Left lung (tissue), 10 donors: ENCODE results near the gene GALNT2. TPM values are rescaled to one million over a fixed set of nuclear protein-coding genes. Genes with fewer than 3 reads are reported as not detected.

Experiments used
- ATAC-seq: fragments of 200-7000 bp; cut with Tn5 transposase; one replicate; pipeline ENCODE4 v1.9.1; 2020; ENCODE audit warnings: moderate library complexity
- DNase-seq, 4 donors: peaks; one replicate each; pipeline ENCODE4 v3.0.0-alpha.2; 2013 to 2020
- H3K27ac ChIP-seq, 2 donors: fragments of 200-600 bp; sonication (generic) in 1 of 2; one replicate each; pipeline versions ENCODE4 v1.5.0 to v1.8.0; 2020 to 2021
- H3K27me3 ChIP-seq, 2 donors: fragments of 200-600 bp; sonication (generic) in 1 of 2; one replicate each; pipeline versions ENCODE4 v1.5.0 to v1.8.0; 2020 to 2021
- H3K36me3 ChIP-seq, 2 donors: fragments of 200-600 bp; sonication (generic) in 1 of 2; one replicate each; pipeline versions ENCODE4 v1.5.0 to v1.8.0; 2020 to 2021
- H3K4me1 ChIP-seq, 2 donors: fragments of 200-600 bp; one replicate each; pipeline ENCODE4 v1.8.0; 2021
- H3K4me3 ChIP-seq, 2 donors: fragments of 200-600 bp; sonication (generic) in 1 of 2; one replicate each; pipeline versions ENCODE4 v1.5.0 to v1.8.0; 2020 to 2021; ENCODE audit warnings: mild to moderate bottlenecking in 1 of 2
- H3K9me3 ChIP-seq, 2 donors: fragments of 200-600 bp; sonication (generic) in 1 of 2; one replicate each; pipeline versions ENCODE4 v1.5.0 to v1.8.0; 2020 to 2021
- intact Hi-C, 2 donors: fragments of 100-400 bp; cut with DNase I; formaldehyde crosslinking; loops; one replicate each; pipeline versions ENCODE4 v1.11.2 to v1.14.2; 2022
- polyA plus RNA-seq, 6 donors: library from polyadenylated mRNA; unstranded; fragments of 120-200 nt; gene quantifications; one replicate each; pipeline ENCODE4 v1.2.1, GENCODE V29; 2013; ENCODE audit not compliant: insufficient read length in 6 of 6
- total RNA-seq, 2 donors: library from RNA; stranded (reverse); fragmentation: NEBNext Ultra II Directional; extraction: Animal tissue kit (Norgen Biotek cat#: 25700); gene quantifications; one replicate each; pipeline ENCODE4 v1.2.1, GENCODE V29; 2021
- TF ChIP-seq, protein P1 (sequence below), 2 donors: fragments of 200-600 bp; sonication (generic) in 1 of 2; IDR thresholded peaks; one replicate each; pipeline versions ENCODE4 v1.5.0 to v1.8.0; 2021; ENCODE audit warnings: antibody characterized with exemption in 2 of 2
- donor health status: DM: no; HTN: yes; CAD: no.
- donor health status: DM: no; HTN: no; CAD: no.

Gene GALNT2
- total and polyA plus RNA-seq, 8 donors: 27.6 to 114 (median 40.0) TPM

DNA sequence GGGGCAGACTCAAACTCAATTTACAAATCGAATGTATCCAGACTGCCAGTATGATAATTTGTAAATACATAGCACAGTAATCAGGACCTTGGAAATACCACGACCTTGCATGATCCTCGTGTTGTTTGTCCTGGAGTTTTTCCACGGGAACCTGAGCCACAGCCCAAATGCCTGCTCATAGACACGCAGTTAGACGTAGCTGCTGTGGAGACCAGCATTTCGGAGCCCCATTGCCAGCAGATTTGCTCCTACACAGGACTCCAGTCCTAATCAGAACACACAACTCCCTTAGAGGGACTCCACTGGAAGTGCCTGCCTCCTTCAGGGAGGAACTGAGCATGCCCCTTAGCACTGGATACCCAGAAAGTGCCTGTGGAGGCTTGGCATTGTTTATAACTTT is 163.2 kb downstream of the GALNT2 start:
- no peak overlapping the region for H3K4me3 ChIP-seq
- H3K4me1 ChIP-seq: peaks cover 5 to 24% of the 10 kb centered on the region in 2 donors
- intact Hi-C loops: no loop called here
- no peak for DNase-seq
- H3K36me3 ChIP-seq: peaks cover 0 to 2% of the 10 kb centered on the region in 2 donors
- no peaks in the 10 kb centered on the region for H3K27me3 ChIP-seq
- H3K9me3 ChIP-seq: no peaks in the 10 kb centered on the region
- TF ChIP-seq, protein P1, sequence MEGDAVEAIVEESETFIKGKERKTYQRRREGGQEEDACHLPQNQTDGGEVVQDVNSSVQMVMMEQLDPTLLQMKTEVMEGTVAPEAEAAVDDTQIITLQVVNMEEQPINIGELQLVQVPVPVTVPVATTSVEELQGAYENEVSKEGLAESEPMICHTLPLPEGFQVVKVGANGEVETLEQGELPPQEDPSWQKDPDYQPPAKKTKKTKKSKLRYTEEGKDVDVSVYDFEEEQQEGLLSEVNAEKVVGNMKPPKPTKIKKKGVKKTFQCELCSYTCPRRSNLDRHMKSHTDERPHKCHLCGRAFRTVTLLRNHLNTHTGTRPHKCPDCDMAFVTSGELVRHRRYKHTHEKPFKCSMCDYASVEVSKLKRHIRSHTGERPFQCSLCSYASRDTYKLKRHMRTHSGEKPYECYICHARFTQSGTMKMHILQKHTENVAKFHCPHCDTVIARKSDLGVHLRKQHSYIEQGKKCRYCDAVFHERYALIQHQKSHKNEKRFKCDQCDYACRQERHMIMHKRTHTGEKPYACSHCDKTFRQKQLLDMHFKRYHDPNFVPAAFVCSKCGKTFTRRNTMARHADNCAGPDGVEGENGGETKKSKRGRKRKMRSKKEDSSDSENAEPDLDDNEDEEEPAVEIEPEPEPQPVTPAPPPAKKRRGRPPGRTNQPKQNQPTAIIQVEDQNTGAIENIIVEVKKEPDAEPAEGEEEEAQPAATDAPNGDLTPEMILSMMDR (IDR thresholded peaks at IDR 0.05): no peak
- no peak for ATAC-seq
- no peak overlapping the region for H3K27ac ChIP-seq

DNA sequence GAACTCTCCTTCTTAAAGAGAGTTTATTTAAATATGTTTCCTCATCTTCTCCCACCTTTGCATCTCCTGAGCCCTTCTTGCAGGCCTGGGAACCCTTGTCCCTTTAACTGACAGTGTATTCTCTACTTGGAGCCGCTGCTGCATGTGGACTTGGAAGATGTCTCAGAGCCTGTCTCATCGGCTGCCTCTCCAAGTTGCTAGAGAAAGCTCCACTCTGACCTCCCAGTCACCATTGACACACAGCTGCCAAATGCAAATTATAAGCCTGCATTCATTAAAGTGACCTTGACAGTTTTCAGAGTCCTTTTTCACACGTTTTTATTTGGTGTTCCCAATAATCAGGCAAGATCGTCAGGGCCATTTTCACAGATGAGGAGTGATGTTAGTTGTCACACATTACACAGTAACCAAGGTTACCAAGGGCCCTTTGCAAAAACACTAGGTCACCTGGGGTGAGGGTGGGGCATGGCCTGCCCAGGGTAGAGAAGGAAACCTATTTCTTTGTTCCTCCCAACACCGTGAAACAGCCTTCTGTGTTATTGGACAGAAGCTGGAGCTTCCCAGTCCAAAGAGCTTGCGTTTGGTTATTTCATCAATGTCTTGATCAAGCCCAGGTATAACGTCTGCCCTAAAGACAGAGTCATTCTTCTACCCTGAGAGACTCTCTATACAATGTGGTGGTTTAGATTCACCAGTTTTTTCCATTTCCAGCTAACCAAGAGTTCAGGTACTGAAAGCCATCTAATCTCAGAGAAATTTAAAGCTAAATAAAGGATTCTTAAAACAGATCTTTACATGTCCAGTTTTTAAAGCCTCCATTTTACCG is 164.1 kb downstream of the GALNT2 start:
- Histone ChIP-seq H3K27ac (peak overlapping the region; percentile 61 to 82), H3K4me1 (peaks cover 5 to 24% of the 10 kb centered on the region in 2 donors), H3K9me3 (no peaks in the 10 kb centered on the region), H3K4me3 (no peak overlapping the region), H3K27me3 (no peaks in the 10 kb centered on the region), H3K36me3 (peaks cover 0 to 5% of the 10 kb centered on the region in 2 donors)
- ATAC-seq: peak; percentile 80
- DNase-seq: peak in 1 of 4 donors; percentile 55
- TF ChIP-seq, protein P1 (IDR thresholded peaks at IDR 0.05): no peak
- intact Hi-C loops: no loop called here

DNA sequence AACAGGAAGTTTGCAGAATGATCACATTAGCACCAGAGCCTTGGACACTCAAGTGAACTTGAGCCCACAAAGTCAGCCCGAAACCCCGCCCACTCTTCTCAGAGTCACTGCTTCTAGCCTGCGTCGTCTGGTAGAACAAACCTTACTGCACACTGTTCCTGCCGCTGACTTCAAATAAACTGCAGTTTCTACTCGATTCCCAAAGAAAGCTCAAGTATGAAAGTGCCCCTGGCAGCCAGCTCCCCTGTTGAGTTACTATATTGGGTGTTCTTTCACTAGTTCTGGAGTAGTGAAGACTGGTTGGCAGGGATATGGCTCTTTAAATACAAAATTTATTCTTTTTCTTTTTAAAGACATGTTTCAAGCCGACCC is 164.7 kb downstream of the GALNT2 start:
- Histone ChIP-seq H3K4me3 (no peak overlapping the region), H3K4me1 (peaks cover 5 to 24% of the 10 kb centered on the region in 2 donors), H3K36me3 (peaks cover 0 to 11% of the 10 kb centered on the region in 2 donors), H3K27me3 (no peaks in the 10 kb centered on the region), H3K9me3 (no peaks in the 10 kb centered on the region), H3K27ac (peak overlapping the region; percentile 61 to 82)
- intact Hi-C loops: no loop called here
- DNase-seq (peak in 3 of 4 donors; percentile 76 to 87 (median 81)), ATAC-seq (peak; percentile 97)
- TF ChIP-seq, protein P1 (IDR thresholded peaks at IDR 0.05): no peak

DNA sequence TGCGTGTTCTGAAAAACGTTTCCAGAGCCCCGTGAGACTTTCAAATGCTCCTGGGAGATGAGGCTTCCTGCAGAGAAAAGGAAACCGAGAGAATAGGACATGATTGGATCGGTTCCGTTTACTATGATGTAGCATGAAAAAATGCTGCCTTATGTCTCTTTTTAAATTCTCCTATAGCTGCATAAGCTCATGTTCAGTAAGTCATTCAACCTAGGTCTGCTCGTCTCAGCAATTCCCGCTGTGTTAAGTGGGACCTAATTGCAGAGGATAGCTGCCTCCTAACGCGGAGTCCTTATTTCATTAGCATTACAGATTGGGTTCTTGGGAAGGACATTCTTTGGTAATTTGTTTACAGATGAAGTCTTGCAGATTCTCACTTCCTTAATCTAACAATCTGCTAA is 165.3 kb downstream of the GALNT2 start:
- no peak for DNase-seq
- peaks cover 5 to 24% of the 10 kb centered on the region in 2 donors for H3K4me1 ChIP-seq
- peak overlapping the region; percentile 61 to 82 for H3K27ac ChIP-seq
- ATAC-seq: peak; percentile 29
- peaks cover 0 to 17% of the 10 kb centered on the region in 2 donors for H3K36me3 ChIP-seq
- no peak overlapping the region for H3K4me3 ChIP-seq
- no peaks in the 10 kb centered on the region for H3K9me3 ChIP-seq
- intact Hi-C loops: no loop called here
- TF ChIP-seq, protein P1 (IDR thresholded peaks at IDR 0.05): no peak
- no peaks in the 10 kb centered on the region for H3K27me3 ChIP-seq

DNA sequence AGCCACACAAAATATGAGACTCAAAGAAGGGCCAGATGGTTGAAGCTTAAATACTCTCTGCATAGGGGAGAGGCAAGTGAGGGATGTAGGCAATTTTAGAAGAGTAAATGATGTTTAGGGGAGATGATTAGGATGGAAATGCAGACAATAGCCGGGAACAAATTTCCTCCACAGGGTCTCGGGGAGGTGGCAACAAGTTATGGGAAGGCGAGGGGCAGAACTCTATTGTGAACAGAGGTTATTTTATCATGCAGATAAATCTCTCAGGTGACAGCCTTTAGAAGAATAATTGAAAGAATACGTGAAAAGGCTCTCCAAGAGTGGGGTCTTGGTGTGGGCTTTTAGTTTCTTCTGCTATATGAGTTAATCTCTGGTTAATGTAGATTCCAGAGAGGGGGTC is 166.7 kb downstream of the GALNT2 start:
- intact Hi-C loops: no loop called here
- no peak overlapping the region for H3K27ac ChIP-seq

More for the DNA sequence above, 166.7 kb downstream of the GALNT2 start:
- Histone ChIP-seq H3K4me1 (peaks cover 5 to 24% of the 10 kb centered on the region in 2 donors), H3K9me3 (no peaks in the 10 kb centered on the region), H3K27me3 (no peaks in the 10 kb centered on the region), H3K4me3 (no peak overlapping the region), H3K36me3 (peaks cover 0 to 25% of the 10 kb centered on the region in 2 donors)
- DNase-seq (no peak), ATAC-seq (no peak)
- TF ChIP-seq, protein P1 (IDR thresholded peaks at IDR 0.05): no peak
